HG03457 (cell line): ENCODE results near the gene BEST1.

Experiments
- ATAC-seq: cut with Tn5 transposase; IDR thresholded peaks from one replicate; pipeline ENCODE4 v1.9.1; 2021; ENCODE audit warnings: moderate number of reproducible peaks; ENCODE audit not compliant: unreplicated experiment

BEST1 gene

GRCh38 chr11:61950035-61950547 is at the start of gene BEST1:
Gene BEST1 (plus strand): TSS chr11:61950351. CDS start chr11:61951807, 1,456 bp downstream.
- ATAC-seq, result no peak

GRCh38 chr11:61901397-61901796 is 48.8 kb upstream of the BEST1 start:
- no peak for ATAC-seq

- ATAC-seq, result no peak
Observed at GRCh38 chr11:61902313-61902712, 47.8 kb upstream of the BEST1 start.

- no peak for ATAC-seq
Observed at GRCh38 chr11:61903845-61904244, 46.3 kb upstream of the BEST1 start.

GRCh38 chr11:61904539-61905048 is 45.6 kb upstream of the BEST1 start:
- no peak for ATAC-seq

- ATAC-seq, result no peak
Observed at GRCh38 chr11:61905067-61905696, 45.0 kb upstream of the BEST1 start.

GRCh38 chr11:61905801-61906521 is 44.2 kb upstream of the BEST1 start:
- no peak for ATAC-seq

- no peak for ATAC-seq
Observed at GRCh38 chr11:61906522-61906909, 43.6 kb upstream of the BEST1 start.

- no peak for ATAC-seq
Observed at GRCh38 chr11:61907282-61907681, 42.9 kb upstream of the BEST1 start.

- no peak for ATAC-seq
Observed at GRCh38 chr11:61907871-61908729, 42.1 kb upstream of the BEST1 start.

GRCh38 chr11:61908730-61909316 is 41.3 kb upstream of the BEST1 start:
- ATAC-seq, result no peak

- ATAC-seq, result no peak
Observed at GRCh38 chr11:61910187-61911127, 39.7 kb upstream of the BEST1 start.

GRCh38 chr11:61911128-61911700 is 38.9 kb upstream of the BEST1 start:
- ATAC-seq, result no peak

- no peak for ATAC-seq
Observed at GRCh38 chr11:61911701-61912529, 38.2 kb upstream of the BEST1 start.

- no peak for ATAC-seq
Observed at GRCh38 chr11:61912530-61912898, 37.6 kb upstream of the BEST1 start.

- ATAC-seq, result no peak
Observed at GRCh38 chr11:61912991-61913698, 37.0 kb upstream of the BEST1 start.

- no peak for ATAC-seq
Observed at GRCh38 chr11:61913699-61914395, 36.3 kb upstream of the BEST1 start.
